Measurements from ENCODE around the gene MTCL3.

The MTCL3 gene

GRCh38 chr6:127561660-127562059, 42.5 kb upstream of the MTCL3 start:
- no peaks in the 10 kb centered on the region for H3K4me1 Mint-ChIP-seq (ENCODE audit: unreplicated experiment)
- no peaks in the 10 kb centered on the region for H3K9me3 Mint-ChIP-seq (ENCODE audit: unreplicated experiment)
- H3K27ac Mint-ChIP-seq (ENCODE audit: unreplicated experiment), result no peak overlapping the region
- TF ChIP-seq CTCF (IDR thresholded peaks at IDR 0.05; ENCODE audit: unreplicated experiment), result no peak
- H3K4me3 Mint-ChIP-seq (ENCODE audit: unreplicated experiment), result no peak overlapping the region
- no peaks in the 10 kb centered on the region for H3K36me3 Mint-ChIP-seq (ENCODE audit: low read depth, unreplicated experiment)
- no peak for DNase-seq (ENCODE audit: low spot score)
- H3K27me3 Mint-ChIP-seq (ENCODE audit: unreplicated experiment), result no peaks in the 10 kb centered on the region

GRCh38 chr6:127554435-127555006, 35.4 kb upstream of the MTCL3 start:
- Mint-ChIP-seq H3K4me3 (ENCODE audit: unreplicated experiment) (no peak overlapping the region), H3K9me3 (ENCODE audit: unreplicated experiment) (no peaks in the 10 kb centered on the region), H3K4me1 (ENCODE audit: unreplicated experiment) (no peaks in the 10 kb centered on the region), H3K27me3 (ENCODE audit: unreplicated experiment) (no peaks in the 10 kb centered on the region), H3K27ac (ENCODE audit: unreplicated experiment) (no peak overlapping the region), H3K36me3 (ENCODE audit: low read depth, unreplicated experiment) (no peaks in the 10 kb centered on the region)
- peak; percentile 35 for TF ChIP-seq CTCF (IDR thresholded peaks at IDR 0.05; ENCODE audit: unreplicated experiment)
- DNase-seq (ENCODE audit: low spot score), result peak; percentile 42

DNA sequence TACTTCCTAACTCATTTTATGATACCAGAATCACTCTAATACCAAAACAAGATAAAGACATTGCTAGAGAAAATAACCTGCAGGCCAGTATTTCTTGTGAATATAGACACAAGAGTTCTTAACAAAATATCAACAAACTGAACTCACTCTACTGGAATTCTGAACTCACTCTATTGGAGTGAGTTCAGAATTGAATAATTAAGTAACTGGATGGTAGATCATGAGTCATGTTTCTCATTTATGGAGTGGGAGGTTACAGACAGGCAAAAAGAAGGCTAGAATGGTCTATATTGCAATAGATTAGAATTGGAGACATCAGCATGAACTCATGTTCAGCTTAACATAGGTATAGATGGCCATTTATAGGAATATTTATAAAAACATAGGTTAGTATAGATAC, 31.3 kb upstream of the MTCL3 start:
- TF ChIP-seq CTCF (IDR thresholded peaks at IDR 0.05; ENCODE audit: unreplicated experiment), result no peak
- no peaks in the 10 kb centered on the region for H3K36me3 Mint-ChIP-seq (ENCODE audit: low read depth, unreplicated experiment)
- H3K27ac Mint-ChIP-seq (ENCODE audit: unreplicated experiment), result no peak overlapping the region
- H3K4me1 Mint-ChIP-seq (ENCODE audit: unreplicated experiment), result no peaks in the 10 kb centered on the region
- H3K27me3 Mint-ChIP-seq (ENCODE audit: unreplicated experiment), result no peaks in the 10 kb centered on the region
- no peaks in the 10 kb centered on the region for H3K9me3 Mint-ChIP-seq (ENCODE audit: unreplicated experiment)
- H3K4me3 Mint-ChIP-seq (ENCODE audit: unreplicated experiment), result no peak overlapping the region
- no peak for DNase-seq (ENCODE audit: low spot score)

DNA sequence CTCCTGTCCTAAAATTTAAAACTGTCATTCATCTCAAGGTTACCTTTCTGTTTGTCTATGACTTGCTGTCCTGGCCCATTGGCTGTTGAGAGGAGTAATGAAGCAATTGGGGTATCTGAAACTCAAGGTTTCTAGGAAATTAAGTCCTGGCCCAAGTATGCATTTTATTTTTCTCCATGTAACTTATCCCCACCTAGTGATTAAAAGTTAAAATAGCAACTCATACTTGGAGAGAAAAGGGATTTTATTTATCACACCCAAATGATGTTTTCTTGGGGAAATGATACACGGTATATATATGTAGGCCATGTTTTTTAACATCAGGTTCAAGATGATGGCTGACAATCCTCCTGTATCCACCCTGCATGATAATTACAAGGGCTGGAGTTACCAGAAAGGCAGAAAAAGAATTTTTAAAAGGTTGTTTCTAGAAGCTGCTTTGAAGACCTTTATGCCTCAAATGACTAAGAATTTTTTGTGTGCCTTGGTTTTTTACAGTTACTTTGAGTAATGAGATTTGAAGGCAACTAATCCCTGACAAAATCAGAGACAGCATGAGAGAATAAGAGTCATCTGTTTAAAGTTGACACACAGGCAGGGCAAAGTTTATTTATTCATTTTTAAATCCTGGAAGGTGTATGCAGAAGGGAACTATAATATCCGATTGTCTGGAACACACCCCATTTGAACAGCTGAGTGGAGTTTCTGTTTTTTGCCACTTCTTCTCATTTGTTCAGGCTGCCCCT, 28.9 kb upstream of the MTCL3 start:
- no peaks in the 10 kb centered on the region for H3K9me3 Mint-ChIP-seq (ENCODE audit: unreplicated experiment)
- no peak overlapping the region for H3K27ac Mint-ChIP-seq (ENCODE audit: unreplicated experiment)
- H3K4me1 Mint-ChIP-seq (ENCODE audit: unreplicated experiment), result no peaks in the 10 kb centered on the region
- no peak for DNase-seq (ENCODE audit: low spot score)
- H3K4me3 Mint-ChIP-seq (ENCODE audit: unreplicated experiment), result no peak overlapping the region
- H3K27me3 Mint-ChIP-seq (ENCODE audit: unreplicated experiment), result peaks cover 1% of the 10 kb centered on the region
- H3K36me3 Mint-ChIP-seq (ENCODE audit: low read depth, unreplicated experiment), result no peaks in the 10 kb centered on the region
- TF ChIP-seq CTCF (IDR thresholded peaks at IDR 0.05; ENCODE audit: unreplicated experiment), result no peak

- no peak overlapping the region for H3K27ac Mint-ChIP-seq (ENCODE audit: unreplicated experiment)
- peaks cover 1% of the 10 kb centered on the region for H3K27me3 Mint-ChIP-seq (ENCODE audit: unreplicated experiment)
- peak; percentile 37 for DNase-seq (ENCODE audit: low spot score)
- no peak overlapping the region for H3K4me3 Mint-ChIP-seq (ENCODE audit: unreplicated experiment)
- no peaks in the 10 kb centered on the region for H3K36me3 Mint-ChIP-seq (ENCODE audit: low read depth, unreplicated experiment)
- peak; percentile 36 for TF ChIP-seq CTCF (IDR thresholded peaks at IDR 0.05; ENCODE audit: unreplicated experiment)
- no peaks in the 10 kb centered on the region for H3K9me3 Mint-ChIP-seq (ENCODE audit: unreplicated experiment)
- H3K4me1 Mint-ChIP-seq (ENCODE audit: unreplicated experiment), result no peaks in the 10 kb centered on the region
Measured at GRCh38 chr6:127547215-127547614, 28.1 kb upstream of the MTCL3 start.
